Aorta (tissue), 5 donors: Measurements from ENCODE around the gene COPG1. TPM values are rescaled to one million over a fixed set of nuclear protein-coding genes. Genes with fewer than 3 reads are reported as not detected.

ENCODE experiments used
- ATAC-seq: fragments of 200-7000 bp; cut with Tn5 transposase; one replicate; pipeline ENCODE4 v1.9.1; 2022; ENCODE audit warnings: moderate library complexity; ENCODE audit not compliant: low FRiP score
- DNase-seq, 2 donors: peaks; one replicate each; pipeline ENCODE4 v3.0.0-alpha.2; 2020
- H3K27ac ChIP-seq, 2 donors: one replicate each; pipeline ENCODE4 v1.5.1; 2013; ENCODE audit warnings: low read length in 2 of 2, mild to moderate bottlenecking in 2 of 2, moderate library complexity in 2 of 2, control low read depth in 1 of 2, inconsistent platforms in 1 of 2, low read depth in 1 of 2
- H3K27me3 ChIP-seq, 2 donors: one replicate each; pipeline ENCODE4 v1.6.1; 2013; ENCODE audit warnings: control low read depth in 1 of 2, low read length in 1 of 2, mild to moderate bottlenecking in 1 of 2, moderate library complexity in 1 of 2; ENCODE audit not compliant: insufficient read depth in 2 of 2, control insufficient read depth in 1 of 2
- H3K36me3 ChIP-seq, 2 donors: one replicate each; pipeline ENCODE4 v1.6.1; 2013; ENCODE audit warnings: control low read depth in 1 of 2, low read length in 1 of 2, mild to moderate bottlenecking in 1 of 2; ENCODE audit not compliant: insufficient read depth in 2 of 2, control insufficient read depth in 1 of 2
- H3K4me1 ChIP-seq, 2 donors: one replicate each; pipeline ENCODE4 v1.6.1; 2013; ENCODE audit warnings: low read length in 2 of 2, control low read depth in 1 of 2, mild to moderate bottlenecking in 1 of 2, moderate library complexity in 1 of 2; ENCODE audit not compliant: insufficient read depth in 2 of 2, control insufficient read depth in 1 of 2
- H3K4me3 ChIP-seq, 2 donors: one replicate each; pipeline ENCODE4 v1.5.1; 2013; ENCODE audit warnings: low read length in 2 of 2, control low read depth in 1 of 2, mild to moderate bottlenecking in 1 of 2
- H3K9me3 ChIP-seq: one replicate; pipeline ENCODE4 v1.6.1; 2013; ENCODE audit warnings: mild to moderate bottlenecking, low read length; ENCODE audit not compliant: control insufficient read depth
- WGBS, 2 donors: extraction: QIAGEN DNeasy Blood & Tissue Kit; methylation state at CpG; one replicate each; pipeline ENCODE4 v1.1.7; 2013; 5-methylcytosine and 5-hydroxymethylcytosine counted together
- intact Hi-C, 2 donors: fragments of 100-400 bp; cut with DNase I; formaldehyde crosslinking; loops; one replicate each; pipeline versions ENCODE4 v1.14.2 to v1.15.0; 2022
- long read RNA-seq, 2 donors: library from polyadenylated mRNA; unstranded; transcript quantifications; one replicate each; pipeline ENCODE4 v2.0.0, GENCODE V29; 2020 to 2021
- polyA plus RNA-seq, 2 donors: library from polyadenylated mRNA; stranded (reverse); fragments of 200-250 nt; gene quantifications; one replicate each; pipeline ENCODE4 v1.2.3, GENCODE V29; 2013
- total RNA-seq, 2 donors: library from RNA; stranded (reverse); fragmentation: NEBNext Ultra II Directional; extraction: Animal tissue kit (Norgen Biotek cat#: 25700); gene quantifications; one replicate each; pipeline ENCODE4 v1.2.1, GENCODE V29; 2021
- donor health status: healthy with polysubstance abuse.
- donor health status: Bipolar disorder and iron deficiency.
- donor health status: DM: no; HTN: no; CAD: no.
- donor health status: DM: no; HTN: no; CAD: no.
- donor health status: DM: yes; HTN: yes; CAD: no.

Gene COPG1, protein sequence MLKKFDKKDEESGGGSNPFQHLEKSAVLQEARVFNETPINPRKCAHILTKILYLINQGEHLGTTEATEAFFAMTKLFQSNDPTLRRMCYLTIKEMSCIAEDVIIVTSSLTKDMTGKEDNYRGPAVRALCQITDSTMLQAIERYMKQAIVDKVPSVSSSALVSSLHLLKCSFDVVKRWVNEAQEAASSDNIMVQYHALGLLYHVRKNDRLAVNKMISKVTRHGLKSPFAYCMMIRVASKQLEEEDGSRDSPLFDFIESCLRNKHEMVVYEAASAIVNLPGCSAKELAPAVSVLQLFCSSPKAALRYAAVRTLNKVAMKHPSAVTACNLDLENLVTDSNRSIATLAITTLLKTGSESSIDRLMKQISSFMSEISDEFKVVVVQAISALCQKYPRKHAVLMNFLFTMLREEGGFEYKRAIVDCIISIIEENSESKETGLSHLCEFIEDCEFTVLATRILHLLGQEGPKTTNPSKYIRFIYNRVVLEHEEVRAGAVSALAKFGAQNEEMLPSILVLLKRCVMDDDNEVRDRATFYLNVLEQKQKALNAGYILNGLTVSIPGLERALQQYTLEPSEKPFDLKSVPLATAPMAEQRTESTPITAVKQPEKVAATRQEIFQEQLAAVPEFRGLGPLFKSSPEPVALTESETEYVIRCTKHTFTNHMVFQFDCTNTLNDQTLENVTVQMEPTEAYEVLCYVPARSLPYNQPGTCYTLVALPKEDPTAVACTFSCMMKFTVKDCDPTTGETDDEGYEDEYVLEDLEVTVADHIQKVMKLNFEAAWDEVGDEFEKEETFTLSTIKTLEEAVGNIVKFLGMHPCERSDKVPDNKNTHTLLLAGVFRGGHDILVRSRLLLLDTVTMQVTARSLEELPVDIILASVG
- total RNA-seq, result 100 to 1,000 TPM; 149 to 155 TPM
- 10 to 100 TPM; 39.7 to 84.7 TPM for polyA plus RNA-seq
- long read RNA-seq, donor 1, transcript COPG1-201 (24 exons, 3,078 nt), result major isoform, 173 of 288 reads
- long read RNA-seq, donor 1, partial matches to known transcripts, result 85 of 288 reads
- long read RNA-seq, donor 1, other reads (novel, unspliced or antisense), result 29 of 288 reads
- long read RNA-seq, donor 2, transcript COPG1-201 (24 exons, 3,078 nt), result major isoform, 83 of 117 reads
- long read RNA-seq, donor 2, partial matches to known transcripts, result 22 of 117 reads
- long read RNA-seq, donor 2, other reads (novel, unspliced or antisense), result 12 of 117 reads

DNA sequence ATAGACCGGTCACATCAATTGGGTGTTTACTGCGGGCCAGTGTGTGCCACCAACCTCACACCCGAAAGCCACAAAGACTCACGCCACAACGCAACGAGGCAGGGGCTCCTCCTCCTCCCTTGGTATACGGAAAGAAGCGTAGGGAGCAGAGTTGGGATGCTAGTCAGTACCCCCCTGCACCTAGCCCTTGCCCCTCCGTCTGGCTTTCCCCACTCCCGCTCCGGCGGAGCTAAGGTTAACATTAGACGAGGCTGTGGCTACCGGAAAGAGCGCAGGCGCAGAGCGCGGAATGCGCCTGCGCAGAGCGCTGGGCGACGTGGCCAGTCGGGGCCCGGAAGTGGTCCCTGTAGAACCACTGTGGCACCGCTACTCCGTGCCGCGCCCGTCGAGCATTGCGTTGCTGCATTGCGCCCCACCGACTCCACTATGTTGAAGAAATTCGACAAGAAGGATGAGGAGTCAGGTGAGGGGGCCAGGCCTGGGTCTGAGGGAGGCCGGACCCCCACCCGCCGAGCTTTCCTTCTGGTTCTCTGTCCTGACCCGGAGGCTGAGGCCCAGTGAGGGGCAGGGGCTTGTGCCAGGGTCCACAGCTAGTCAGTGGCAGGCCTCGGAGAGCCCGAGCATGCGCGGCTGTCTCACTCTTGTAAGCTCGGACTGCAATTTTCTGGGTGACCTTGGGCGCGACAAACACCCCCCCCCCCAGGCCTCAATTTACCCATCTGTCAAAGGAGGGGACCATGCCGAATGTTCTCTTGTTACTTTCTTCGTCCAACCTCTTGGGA, at the start of gene COPG1:
Gene COPG1, plus strand, starts transcription at position 323 of the 782 bp plus-strand sequence. Its CDS starts 104 bp downstream, at position 427.
- ATAC-seq (peak; percentile 97), DNase-seq (peak; percentile 90 to 95)
- H3K4me3 ChIP-seq, result peak within 1 kb of the TSS; percentile 61 to 75
- H3K9me3 ChIP-seq, result no peaks in the 10 kb centered on the region
- H3K4me1 ChIP-seq, result peaks cover 0 to 2% of the 10 kb centered on the region in 2 donors
- peak within 1 kb of the TSS in 1 of 2 donors; percentile 64 for H3K27ac ChIP-seq
- peaks cover 0 to 1% of the 10 kb centered on the region in 2 donors for H3K36me3 ChIP-seq
- 0% methylated on average over 44 to 48 of the region's 48 CpGs for WGBS, 2 donors
- intact Hi-C loops, result loop anchor here (2.0 to 5.0 kb wide), 3 partner anchors 67 to 279 kb away; partner anchors contain the start of gene CNBP (in 2 of the 2)
- no peaks in the 10 kb centered on the region for H3K27me3 ChIP-seq

DNA sequence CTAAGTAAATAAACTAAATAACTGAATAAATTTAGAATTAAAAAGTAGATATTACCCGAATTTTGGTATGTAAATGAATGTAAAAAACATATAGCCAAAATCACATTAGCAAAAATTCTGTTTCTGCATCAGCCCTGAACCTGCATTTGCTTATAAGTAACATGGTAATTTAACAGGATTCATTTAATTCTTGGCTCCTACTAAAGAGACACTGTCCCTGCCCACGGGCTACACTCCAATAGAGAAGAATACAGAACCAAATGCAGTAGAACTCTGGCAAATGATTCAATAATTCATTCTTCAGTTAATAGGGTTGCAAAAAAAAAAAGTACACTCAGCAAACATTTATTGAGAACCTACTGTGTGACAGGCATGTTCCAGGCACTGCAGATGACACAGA, 44.9 kb upstream of the COPG1 start:
- Histone ChIP-seq H3K36me3 (no peaks in the 10 kb centered on the region), H3K27me3 (no peaks in the 10 kb centered on the region), H3K4me1 (no peaks in the 10 kb centered on the region), H3K4me3 (no peak overlapping the region), H3K27ac (no peak overlapping the region), H3K9me3 (no peaks in the 10 kb centered on the region)
- intact Hi-C loops, result no loop called here
- WGBS, 2 donors, result 81 to 85% methylated on average over 2 of the region's 2 CpGs
- DNase-seq (no peak), ATAC-seq (no peak)

DNA sequence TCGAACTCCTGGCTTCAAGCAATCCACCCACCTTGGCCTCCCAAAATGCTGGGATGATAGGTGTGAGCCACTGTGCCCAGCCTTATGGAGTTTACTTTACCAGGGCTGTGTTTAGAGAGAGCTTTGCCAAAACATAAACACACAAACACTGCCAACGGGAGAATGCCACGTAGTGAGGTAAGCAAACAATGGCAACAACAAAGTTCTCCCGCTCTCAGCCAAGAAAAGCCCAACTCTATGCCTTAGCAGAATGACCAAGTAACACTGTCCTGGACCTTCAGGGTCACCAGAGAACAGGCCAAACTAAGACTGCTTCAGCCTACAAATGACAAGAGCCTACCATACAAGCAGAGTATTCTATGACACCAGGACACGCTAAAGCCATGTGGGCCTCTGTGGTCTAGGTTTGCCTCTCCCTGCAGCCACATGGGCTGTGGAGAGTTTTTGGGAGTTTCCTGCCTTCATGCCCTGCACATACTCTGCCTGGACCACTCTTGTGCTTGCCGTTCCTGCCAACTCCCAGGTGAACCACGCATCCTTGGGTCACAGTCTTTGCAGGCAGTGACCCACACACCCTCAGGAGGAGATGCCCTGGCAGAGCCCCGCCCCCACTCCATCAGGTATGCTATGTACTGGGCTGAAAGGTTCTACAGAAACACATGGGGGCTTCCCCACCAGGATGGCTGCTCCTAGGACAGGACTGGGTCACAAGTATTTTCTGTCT, 44.1 kb upstream of the COPG1 start:
- Histone ChIP-seq H3K36me3 (no peaks in the 10 kb centered on the region), H3K9me3 (no peaks in the 10 kb centered on the region), H3K4me3 (no peak overlapping the region), H3K27ac (no peak overlapping the region), H3K27me3 (no peaks in the 10 kb centered on the region), H3K4me1 (no peaks in the 10 kb centered on the region)
- WGBS, 2 donors, result 77 to 78% methylated on average over 8 of the region's 8 CpGs
- DNase-seq (peak in 1 of 2 donors; percentile 72), ATAC-seq (no peak)
- intact Hi-C loops, result no loop called here

DNA sequence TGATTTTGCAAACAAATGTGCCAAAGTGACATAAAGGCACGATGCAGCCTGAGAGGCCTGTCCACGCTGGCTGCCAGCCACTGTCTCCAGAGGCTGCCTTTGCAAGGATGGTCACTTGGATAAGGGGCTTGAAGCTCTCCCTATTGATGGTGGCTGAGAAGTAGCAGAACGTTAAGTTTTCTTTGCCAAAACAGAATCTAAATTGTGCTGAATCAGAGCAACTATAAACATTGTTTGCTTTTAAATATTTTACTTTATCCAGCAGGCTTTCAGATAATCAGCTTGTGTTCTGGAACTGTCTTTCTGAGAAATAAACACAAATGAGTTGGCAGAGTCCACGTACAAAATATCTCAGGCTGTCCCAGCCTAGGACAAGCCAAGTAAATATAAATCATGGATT, 41.9 kb upstream of the COPG1 start:
- H3K27me3 ChIP-seq, result no peaks in the 10 kb centered on the region
- H3K36me3 ChIP-seq, result no peaks in the 10 kb centered on the region
- WGBS, 2 donors, result 44 to 48% methylated on average over 4 of the region's 4 CpGs
- no peak for ATAC-seq
- H3K9me3 ChIP-seq, result no peaks in the 10 kb centered on the region
- no peak overlapping the region for H3K4me3 ChIP-seq
- no peak overlapping the region for H3K27ac ChIP-seq
- H3K4me1 ChIP-seq, result no peaks in the 10 kb centered on the region
- intact Hi-C loops, result no loop called here
- peak in 1 of 2 donors; percentile 38 for DNase-seq

DNA sequence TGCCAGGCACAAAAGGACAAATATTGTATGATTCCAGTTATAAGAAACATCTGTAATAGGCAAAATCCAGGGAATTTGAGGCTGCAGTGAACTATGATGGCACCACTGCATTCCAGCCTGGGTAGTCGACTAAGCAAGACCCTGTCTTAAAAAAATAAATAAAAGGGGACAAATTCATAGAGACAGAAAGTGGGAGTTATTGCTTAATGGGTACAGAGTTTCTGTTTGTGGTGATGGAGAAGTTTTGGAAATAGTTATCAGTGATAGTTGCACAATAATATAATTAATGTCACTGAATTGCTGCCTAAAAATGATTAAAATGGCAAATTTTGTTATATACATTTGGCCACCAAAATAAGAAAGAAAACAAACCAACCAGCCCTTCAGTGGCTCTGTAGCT, 38.1 kb upstream of the COPG1 start:
- H3K4me3 ChIP-seq, result no peak overlapping the region
- intact Hi-C loops, result no loop called here
- no peaks in the 10 kb centered on the region for H3K36me3 ChIP-seq
- DNase-seq, result no peak
- no peaks in the 10 kb centered on the region for H3K27me3 ChIP-seq
- no peak for ATAC-seq
- H3K9me3 ChIP-seq, result no peaks in the 10 kb centered on the region
- H3K27ac ChIP-seq, result no peak overlapping the region
- no peaks in the 10 kb centered on the region for H3K4me1 ChIP-seq
- 10 to 23% methylated on average over 1 of the region's 1 CpG for whole genome bisulfite sequencing, 2 donors

DNA sequence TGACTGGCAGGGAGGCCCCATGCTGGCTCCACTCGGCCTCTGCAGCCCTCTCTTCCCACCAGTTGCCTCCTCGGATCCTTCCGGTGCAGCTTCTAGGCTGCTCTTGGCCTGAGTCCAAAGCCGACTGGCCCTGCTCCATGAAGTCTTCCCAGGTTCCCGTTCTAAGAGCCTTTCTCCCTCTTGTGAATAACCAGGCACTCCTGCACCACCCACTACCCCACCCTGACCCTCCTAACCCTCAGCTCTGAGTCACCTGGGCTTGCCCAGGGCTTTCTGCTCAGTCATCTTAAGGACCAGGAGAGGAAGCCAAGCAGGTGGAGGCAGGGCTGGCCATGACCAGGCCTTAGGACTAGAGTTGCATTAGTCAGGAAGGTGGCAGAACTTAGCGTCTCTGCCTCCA, 37.6 kb upstream of the COPG1 start:
- peak; percentile 69 for ATAC-seq
- intact Hi-C loops, result no loop called here
- H3K9me3 ChIP-seq, result no peaks in the 10 kb centered on the region
- H3K27me3 ChIP-seq, result no peaks in the 10 kb centered on the region
- H3K36me3 ChIP-seq, result no peaks in the 10 kb centered on the region
- no peak overlapping the region for H3K4me3 ChIP-seq
- peak; percentile 76 to 86 for DNase-seq
- no peaks in the 10 kb centered on the region for H3K4me1 ChIP-seq
- WGBS, 2 donors, result 13 to 16% methylated on average over 6 of the region's 6 CpGs
- H3K27ac ChIP-seq, result no peak overlapping the region

DNA sequence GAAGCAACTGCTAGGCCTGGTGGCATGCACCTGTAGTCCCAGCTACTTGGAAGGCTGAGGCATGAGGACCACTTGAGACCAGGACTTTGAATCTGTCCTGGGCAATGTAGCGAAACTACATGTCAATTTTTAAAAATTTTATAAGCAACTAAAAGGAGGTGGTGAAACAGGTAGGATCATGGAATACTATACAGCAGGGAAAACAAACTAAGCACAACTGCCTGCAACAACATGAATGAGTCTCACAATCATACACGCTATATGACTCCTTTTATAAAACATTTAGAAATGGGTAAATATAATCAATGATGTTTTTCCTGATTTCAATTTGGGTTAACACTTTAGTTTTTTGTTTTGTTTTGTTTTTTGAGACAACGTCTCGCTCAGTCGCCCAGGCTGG, 36.2 kb upstream of the COPG1 start:
- DNase-seq, result no peak
- 97 to 98% methylated on average over 5 of the region's 5 CpGs for WGBS, 2 donors

More for the DNA sequence above, 36.2 kb upstream of the COPG1 start:
- H3K9me3 ChIP-seq, result no peaks in the 10 kb centered on the region
- intact Hi-C loops, result no loop called here
- H3K27me3 ChIP-seq, result no peaks in the 10 kb centered on the region
- no peaks in the 10 kb centered on the region for H3K36me3 ChIP-seq
- no peak for ATAC-seq
- H3K27ac ChIP-seq, result no peak overlapping the region
- H3K4me3 ChIP-seq, result no peak overlapping the region
- no peaks in the 10 kb centered on the region for H3K4me1 ChIP-seq
